Liver (tissue), 3 donors: ENCODE measurements around the gene DYRK1A.

Experiments used
- FOXA1 ChIP-seq: IDR thresholded peaks from 2 replicates; pipeline ENCODE4 v1.6.1; 2016; ENCODE audit warnings: antibody characterized with exemption
- GABPA ChIP-seq, 2 donors: IDR thresholded peaks in 1 of 2; conservative IDR thresholded peaks in 1 of 2; 2 replicates each; pipeline ENCODE4 v1.6.1; 2016; ENCODE audit warnings: antibody characterized with exemption in 2 of 2, mild to moderate bottlenecking in 1 of 2, moderate library complexity in 1 of 2
- JUND ChIP-seq, 2 donors: IDR thresholded peaks; 2 replicates each; pipeline ENCODE4 v1.6.1; 2016; ENCODE audit warnings: antibody characterized with exemption in 2 of 2
- NR2F2 ChIP-seq: IDR thresholded peaks from 2 replicates; pipeline ENCODE4 v1.6.1; 2016; ENCODE audit warnings: antibody characterized with exemption
- RAD21 ChIP-seq, 2 donors: IDR thresholded peaks; 2 replicates each; pipeline ENCODE4 v1.6.1; 2016; ENCODE audit warnings: antibody characterized with exemption in 2 of 2, mild to moderate bottlenecking in 2 of 2
- RXRA ChIP-seq, 2 donors: IDR thresholded peaks; 2 replicates each; pipeline ENCODE4 v1.6.1; 2017 to 2018; ENCODE audit warnings: antibody characterized with exemption in 2 of 2, mild to moderate bottlenecking in 1 of 2
- SP1 ChIP-seq: IDR thresholded peaks from 2 replicates; pipeline ENCODE4 v1.6.1; 2018; ENCODE audit warnings: antibody characterized with exemption, mild to moderate bottlenecking
- YY1 ChIP-seq: IDR thresholded peaks from 2 replicates; pipeline ENCODE4 v1.6.1; 2016; ENCODE audit warnings: antibody characterized with exemption, mild to moderate bottlenecking
- TF ChIP-seq, protein P1 (sequence below): fragments of 150-350 bp; IDR thresholded peaks from 2 replicates; pipeline ENCODE4 v1.5.1; 2017; ENCODE audit warnings: improper control_type of control experiment, low read depth, low read length; ENCODE audit not compliant: missing input control
- TF ChIP-seq, protein P2 (sequence below): IDR thresholded peaks from 2 replicates; pipeline ENCODE4 v1.6.1; 2016; ENCODE audit warnings: antibody characterized with exemption
- TF ChIP-seq, protein P3 (sequence below): IDR thresholded peaks from 2 replicates; pipeline ENCODE4 v1.6.1; 2016; ENCODE audit warnings: antibody characterized with exemption, mild to moderate bottlenecking
- TF ChIP-seq, protein P4 (sequence below): IDR thresholded peaks from 2 replicates; pipeline ENCODE4 v1.6.1; 2016; ENCODE audit warnings: antibody characterized with exemption
- TF ChIP-seq, protein P5 (sequence below): IDR thresholded peaks from 2 replicates; pipeline ENCODE4 v1.6.1; 2016; ENCODE audit warnings: antibody characterized with exemption
- donor health status: healthy.
- donor health status: healthy.

DNA sequence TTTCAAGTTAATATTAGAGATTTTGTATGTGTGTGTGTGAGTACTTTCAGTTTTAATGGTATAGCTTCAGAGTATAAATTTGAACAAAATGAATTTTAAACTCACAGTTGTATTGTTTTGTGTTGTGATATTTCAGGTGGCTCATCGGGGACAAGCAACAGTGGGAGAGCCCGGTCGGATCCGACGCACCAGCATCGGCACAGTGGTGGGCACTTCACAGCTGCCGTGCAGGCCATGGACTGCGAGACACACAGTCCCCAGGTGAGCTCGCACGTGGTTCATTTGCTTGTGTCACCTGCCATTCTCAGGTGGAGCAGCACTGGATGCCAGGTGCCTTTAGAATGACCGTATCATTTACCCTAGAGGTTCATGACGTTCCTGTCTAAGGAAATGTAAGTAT is 139.4 kb downstream of the DYRK1A start:
- no peak for TF ChIP-seq NR2F2
- TF ChIP-seq, protein P1, sequence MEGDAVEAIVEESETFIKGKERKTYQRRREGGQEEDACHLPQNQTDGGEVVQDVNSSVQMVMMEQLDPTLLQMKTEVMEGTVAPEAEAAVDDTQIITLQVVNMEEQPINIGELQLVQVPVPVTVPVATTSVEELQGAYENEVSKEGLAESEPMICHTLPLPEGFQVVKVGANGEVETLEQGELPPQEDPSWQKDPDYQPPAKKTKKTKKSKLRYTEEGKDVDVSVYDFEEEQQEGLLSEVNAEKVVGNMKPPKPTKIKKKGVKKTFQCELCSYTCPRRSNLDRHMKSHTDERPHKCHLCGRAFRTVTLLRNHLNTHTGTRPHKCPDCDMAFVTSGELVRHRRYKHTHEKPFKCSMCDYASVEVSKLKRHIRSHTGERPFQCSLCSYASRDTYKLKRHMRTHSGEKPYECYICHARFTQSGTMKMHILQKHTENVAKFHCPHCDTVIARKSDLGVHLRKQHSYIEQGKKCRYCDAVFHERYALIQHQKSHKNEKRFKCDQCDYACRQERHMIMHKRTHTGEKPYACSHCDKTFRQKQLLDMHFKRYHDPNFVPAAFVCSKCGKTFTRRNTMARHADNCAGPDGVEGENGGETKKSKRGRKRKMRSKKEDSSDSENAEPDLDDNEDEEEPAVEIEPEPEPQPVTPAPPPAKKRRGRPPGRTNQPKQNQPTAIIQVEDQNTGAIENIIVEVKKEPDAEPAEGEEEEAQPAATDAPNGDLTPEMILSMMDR = no peak
- TF ChIP-seq RXRA (IDR thresholded peaks at IDR 0.05) = no peak
- no peak for TF ChIP-seq GABPA (IDR thresholded peaks at IDR 0.05 in 1 of 2, conservative IDR thresholded peaks at IDR 0.05 in 1 of 2)
- no peak for TF ChIP-seq JUND (IDR thresholded peaks at IDR 0.05)
- TF ChIP-seq YY1 = no peak
- TF ChIP-seq SP1 = no peak
- TF ChIP-seq, protein P2, sequence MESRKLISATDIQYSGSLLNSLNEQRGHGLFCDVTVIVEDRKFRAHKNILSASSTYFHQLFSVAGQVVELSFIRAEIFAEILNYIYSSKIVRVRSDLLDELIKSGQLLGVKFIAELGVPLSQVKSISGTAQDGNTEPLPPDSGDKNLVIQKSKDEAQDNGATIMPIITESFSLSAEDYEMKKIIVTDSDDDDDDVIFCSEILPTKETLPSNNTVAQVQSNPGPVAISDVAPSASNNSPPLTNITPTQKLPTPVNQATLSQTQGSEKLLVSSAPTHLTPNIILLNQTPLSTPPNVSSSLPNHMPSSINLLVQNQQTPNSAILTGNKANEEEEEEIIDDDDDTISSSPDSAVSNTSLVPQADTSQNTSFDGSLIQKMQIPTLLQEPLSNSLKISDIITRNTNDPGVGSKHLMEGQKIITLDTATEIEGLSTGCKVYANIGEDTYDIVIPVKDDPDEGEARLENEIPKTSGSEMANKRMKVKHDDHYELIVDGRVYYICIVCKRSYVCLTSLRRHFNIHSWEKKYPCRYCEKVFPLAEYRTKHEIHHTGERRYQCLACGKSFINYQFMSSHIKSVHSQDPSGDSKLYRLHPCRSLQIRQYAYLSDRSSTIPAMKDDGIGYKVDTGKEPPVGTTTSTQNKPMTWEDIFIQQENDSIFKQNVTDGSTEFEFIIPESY = no peak
- TF ChIP-seq RAD21 (IDR thresholded peaks at IDR 0.05) = no peak
- TF ChIP-seq FOXA1 = no peak
- TF ChIP-seq, protein P3, sequence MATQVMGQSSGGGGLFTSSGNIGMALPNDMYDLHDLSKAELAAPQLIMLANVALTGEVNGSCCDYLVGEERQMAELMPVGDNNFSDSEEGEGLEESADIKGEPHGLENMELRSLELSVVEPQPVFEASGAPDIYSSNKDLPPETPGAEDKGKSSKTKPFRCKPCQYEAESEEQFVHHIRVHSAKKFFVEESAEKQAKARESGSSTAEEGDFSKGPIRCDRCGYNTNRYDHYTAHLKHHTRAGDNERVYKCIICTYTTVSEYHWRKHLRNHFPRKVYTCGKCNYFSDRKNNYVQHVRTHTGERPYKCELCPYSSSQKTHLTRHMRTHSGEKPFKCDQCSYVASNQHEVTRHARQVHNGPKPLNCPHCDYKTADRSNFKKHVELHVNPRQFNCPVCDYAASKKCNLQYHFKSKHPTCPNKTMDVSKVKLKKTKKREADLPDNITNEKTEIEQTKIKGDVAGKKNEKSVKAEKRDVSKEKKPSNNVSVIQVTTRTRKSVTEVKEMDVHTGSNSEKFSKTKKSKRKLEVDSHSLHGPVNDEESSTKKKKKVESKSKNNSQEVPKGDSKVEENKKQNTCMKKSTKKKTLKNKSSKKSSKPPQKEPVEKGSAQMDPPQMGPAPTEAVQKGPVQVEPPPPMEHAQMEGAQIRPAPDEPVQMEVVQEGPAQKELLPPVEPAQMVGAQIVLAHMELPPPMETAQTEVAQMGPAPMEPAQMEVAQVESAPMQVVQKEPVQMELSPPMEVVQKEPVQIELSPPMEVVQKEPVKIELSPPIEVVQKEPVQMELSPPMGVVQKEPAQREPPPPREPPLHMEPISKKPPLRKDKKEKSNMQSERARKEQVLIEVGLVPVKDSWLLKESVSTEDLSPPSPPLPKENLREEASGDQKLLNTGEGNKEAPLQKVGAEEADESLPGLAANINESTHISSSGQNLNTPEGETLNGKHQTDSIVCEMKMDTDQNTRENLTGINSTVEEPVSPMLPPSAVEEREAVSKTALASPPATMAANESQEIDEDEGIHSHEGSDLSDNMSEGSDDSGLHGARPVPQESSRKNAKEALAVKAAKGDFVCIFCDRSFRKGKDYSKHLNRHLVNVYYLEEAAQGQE = no peak
- TF ChIP-seq, protein P4, sequence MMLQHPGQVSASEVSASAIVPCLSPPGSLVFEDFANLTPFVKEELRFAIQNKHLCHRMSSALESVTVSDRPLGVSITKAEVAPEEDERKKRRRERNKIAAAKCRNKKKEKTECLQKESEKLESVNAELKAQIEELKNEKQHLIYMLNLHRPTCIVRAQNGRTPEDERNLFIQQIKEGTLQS = no peak
- TF ChIP-seq, protein P5, sequence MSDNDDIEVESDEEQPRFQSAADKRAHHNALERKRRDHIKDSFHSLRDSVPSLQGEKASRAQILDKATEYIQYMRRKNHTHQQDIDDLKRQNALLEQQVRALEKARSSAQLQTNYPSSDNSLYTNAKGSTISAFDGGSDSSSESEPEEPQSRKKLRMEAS = no peak
